GM19372 (cell line): ENCODE results near the gene TMX2.
"Not testable (repeated sequence)": the region's sequence is repeated elsewhere in the genome, so short reads cannot be mapped to it uniquely, and the experiment has no call there.

ENCODE experiments used
- ATAC-seq: cut with Tn5 transposase; IDR thresholded peaks from one replicate; pipeline ENCODE4 v1.9.1; 2021; ENCODE audit warnings: mild to moderate bottlenecking, low read depth, moderate library complexity; ENCODE audit not compliant: unreplicated experiment

The TMX2 gene, protein sequence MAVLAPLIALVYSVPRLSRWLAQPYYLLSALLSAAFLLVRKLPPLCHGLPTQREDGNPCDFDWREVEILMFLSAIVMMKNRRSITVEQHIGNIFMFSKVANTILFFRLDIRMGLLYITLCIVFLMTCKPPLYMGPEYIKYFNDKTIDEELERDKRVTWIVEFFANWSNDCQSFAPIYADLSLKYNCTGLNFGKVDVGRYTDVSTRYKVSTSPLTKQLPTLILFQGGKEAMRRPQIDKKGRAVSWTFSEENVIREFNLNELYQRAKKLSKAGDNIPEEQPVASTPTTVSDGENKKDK

GRCh38 chr11:57712256-57713150, at the start of gene TMX2:
Gene TMX2 (plus strand): TSS chr11:57712593. CDS start chr11:57712619, 26 bp downstream.
- ATAC-seq = peak; percentile 91

- no peak for ATAC-seq
These were observed 49.5 kb upstream of the TMX2 start for GRCh38 chr11:57662893-57663292.

GRCh38 chr11:57663975-57664374, 48.4 kb upstream of the TMX2 start:
- ATAC-seq = no peak

GRCh38 chr11:57667117-57667735, 45.2 kb upstream of the TMX2 start:
- peak; percentile 61 for ATAC-seq

DNA sequence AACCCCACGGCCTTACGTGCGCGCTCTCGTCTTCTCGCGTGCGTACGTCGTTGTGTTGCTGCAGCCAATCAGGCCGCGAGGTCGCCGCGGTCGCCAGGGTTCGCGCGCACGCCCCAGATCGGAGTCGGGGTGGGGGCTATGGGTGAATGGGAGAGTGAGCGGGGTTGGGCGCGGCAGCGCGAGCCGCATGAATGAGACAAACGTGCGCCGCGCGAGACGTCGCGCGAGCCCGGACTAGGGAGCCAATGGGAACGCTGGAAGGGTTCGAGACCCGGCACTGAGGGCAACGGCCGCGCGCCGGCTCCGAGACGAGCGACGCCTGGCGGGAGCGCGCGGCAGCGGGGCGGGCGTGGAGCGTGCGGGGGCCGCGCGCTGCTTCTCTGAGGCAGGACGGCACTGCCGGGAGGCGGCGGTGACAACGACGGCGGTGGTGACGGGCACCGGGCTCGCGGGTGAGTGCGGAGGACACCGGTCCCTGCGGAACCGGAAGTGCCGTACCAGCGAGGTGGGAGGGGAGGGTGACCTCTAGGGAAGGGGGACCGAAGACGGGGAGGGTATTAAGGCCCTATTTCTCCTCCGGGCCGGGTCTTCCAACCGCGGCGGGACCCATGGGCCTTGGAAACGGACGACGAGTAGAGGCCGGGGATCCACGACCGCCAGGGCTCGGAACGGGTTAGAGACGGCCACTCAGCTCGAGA, 44.5 kb upstream of the TMX2 start, which contains the start of gene ZDHHC5:
Gene ZDHHC5, plus strand, starts transcription at position 379 of the 698 bp plus-strand sequence. CDS start 4,977 bp downstream, outside the sequence.
- peak; percentile 77 for ATAC-seq

DNA sequence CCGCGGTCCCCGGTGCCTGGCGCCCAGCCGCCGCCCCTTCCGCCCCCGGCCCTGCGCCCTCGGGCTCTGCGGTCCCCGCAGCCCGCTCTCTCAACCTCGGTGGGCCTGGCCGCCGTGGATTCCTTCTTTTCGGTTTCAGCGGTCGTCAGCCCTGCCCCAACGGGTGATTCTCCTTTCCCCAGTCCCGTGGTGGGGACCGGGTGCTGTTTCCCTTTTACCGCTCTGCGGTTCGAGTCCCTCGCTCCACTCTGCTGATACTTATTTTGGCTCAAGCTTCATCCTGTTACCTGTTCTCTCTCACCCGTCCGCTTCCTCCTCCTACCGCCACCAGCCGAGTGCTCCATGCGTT, 44.0 kb upstream of the TMX2 start:
- peak; percentile 6 for ATAC-seq

- no peak for ATAC-seq
These were observed 38.1 kb upstream of the TMX2 start for GRCh38 chr11:57674251-57674650.

- no peak for ATAC-seq
These were observed 37.0 kb upstream of the TMX2 start for GRCh38 chr11:57675176-57675941.

DNA sequence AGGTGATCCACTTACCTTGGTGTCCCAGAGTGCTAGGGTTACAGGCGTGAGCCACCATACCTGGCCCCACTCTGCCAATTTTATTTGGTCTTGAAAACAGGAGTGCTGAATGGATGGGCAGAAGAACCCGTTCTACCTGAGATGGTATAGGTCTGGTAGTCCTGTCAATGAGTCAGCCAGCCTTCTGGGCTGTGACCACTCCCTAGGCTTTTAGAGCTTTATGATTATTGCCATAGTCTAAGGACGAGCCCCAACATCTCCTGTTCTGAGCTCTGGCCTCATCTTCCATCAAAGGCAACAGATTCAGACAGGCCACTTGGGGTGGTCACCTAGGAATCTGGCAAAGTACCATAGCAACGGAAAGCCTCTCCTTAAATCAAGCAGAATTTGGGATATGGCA, 33.0 kb upstream of the TMX2 start:
- no peak for ATAC-seq

GRCh38 chr11:57680552-57680874, 31.9 kb upstream of the TMX2 start:
- ATAC-seq = no peak

DNA sequence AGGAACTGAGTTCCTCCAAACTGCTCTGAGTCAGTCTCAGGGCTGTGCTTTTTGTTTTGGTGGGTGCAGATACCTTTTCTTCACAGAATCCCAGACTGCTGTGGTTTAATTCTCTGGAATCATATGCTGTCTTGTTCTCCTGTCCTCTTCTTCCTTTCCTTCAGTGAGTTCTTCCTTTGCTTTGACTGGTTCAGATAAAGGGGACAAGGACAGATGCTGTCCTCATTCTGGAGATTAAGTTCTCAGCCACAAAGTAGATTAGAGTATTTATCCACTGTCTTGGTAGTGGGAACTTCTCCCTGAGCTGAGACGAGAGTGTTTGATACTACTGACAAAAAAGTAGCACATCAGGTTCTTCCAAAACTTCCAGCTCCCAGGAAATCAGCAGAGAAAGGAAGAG, 31.2 kb upstream of the TMX2 start:
- no peak for ATAC-seq

DNA sequence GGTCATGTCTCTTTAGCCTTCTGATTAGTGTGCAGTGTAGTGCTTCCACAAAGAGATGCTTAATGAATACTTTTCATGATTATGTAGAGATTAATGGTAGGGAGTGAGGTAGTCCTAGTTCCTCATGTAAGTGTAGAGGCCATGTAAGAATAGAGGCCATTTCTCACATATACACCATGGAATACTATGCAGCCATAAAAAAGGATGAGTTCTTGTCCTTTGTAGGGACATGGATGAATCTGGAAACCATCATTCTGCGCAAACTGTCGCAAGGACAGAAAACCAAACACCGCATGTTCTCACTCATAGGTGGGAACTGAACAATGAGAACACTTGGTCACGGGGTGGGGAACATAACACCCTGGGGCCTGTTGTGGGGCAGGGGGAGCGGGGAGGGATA, 21.9 kb upstream of the TMX2 start:
- not testable (repeated sequence) for ATAC-seq

DNA sequence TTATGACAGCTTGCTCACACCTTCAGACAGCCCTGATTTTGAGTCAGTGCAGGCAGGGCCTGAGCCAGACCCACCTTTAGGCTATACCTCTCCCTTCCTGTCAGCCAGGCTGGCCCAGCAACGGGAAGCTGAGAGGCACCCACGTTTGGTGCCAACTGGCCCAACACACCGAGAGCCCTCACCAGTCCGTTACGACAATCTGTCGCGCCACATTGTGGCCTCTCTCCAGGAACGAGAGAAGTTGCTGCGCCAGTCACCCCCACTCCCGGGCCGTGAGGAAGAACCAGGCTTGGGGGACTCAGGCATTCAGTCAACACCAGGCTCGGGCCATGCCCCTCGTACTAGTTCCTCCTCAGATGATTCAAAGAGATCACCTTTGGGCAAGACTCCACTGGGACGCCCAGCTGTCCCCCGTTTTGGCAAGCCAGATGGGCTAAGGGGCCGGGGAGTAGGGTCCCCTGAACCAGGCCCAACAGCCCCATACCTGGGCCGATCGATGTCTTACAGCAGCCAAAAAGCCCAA, 13.5 kb upstream of the TMX2 start:
- no peak for ATAC-seq

DNA sequence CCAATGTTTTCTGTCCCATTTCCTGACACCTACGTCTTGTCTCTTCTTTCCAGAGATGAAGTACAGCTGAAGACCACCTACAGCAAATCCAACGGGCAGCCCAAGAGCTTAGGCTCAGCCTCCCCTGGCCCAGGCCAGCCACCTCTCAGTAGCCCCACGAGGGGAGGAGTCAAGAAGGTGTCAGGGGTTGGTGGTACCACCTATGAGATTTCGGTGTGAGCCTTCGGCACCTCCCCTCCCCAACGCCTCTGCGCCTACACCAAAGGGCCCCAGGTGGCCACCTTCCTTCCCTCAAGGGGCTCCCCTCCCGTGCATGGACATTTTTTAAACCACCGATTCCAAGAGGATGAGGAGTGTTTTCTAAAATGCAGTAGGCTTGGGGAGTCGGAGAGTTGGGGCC, 12.6 kb upstream of the TMX2 start:
- no peak for ATAC-seq

GRCh38 chr11:57700425-57700824, 12.0 kb upstream of the TMX2 start:
- no peak for ATAC-seq

GRCh38 chr11:57703341-57703740, 9.1 kb upstream of the TMX2 start:
- no peak for ATAC-seq

- no peak for ATAC-seq
These were observed 7.5 kb upstream of the TMX2 start for GRCh38 chr11:57704932-57705331.

GRCh38 chr11:57705432-57705831, 7.0 kb upstream of the TMX2 start:
- not testable (repeated sequence) for ATAC-seq

- ATAC-seq = no peak
These were observed 2.5 kb upstream of the TMX2 start for GRCh38 chr11:57709802-57710367.
